Fibroblast of pulmonary artery (primary cell): ENCODE results near the gene FILIP1.

Source experiments
- DNase-seq: peaks from one replicate; pipeline ENCODE4 v3.0.0-alpha.2; 2010; ENCODE audit warnings: low read depth
- H3K4me3 ChIP-seq: replicated peaks from 2 replicates; pipeline ENCODE4 v1.5.1; 2011; ENCODE audit warnings: low read depth, mild to moderate bottlenecking, control low read depth, low read length, moderate library complexity
- TF ChIP-seq, protein P1 (sequence below): IDR thresholded peaks from 2 replicates; pipeline ENCODE4 v1.5.1; 2011; ENCODE audit warnings: mild to moderate bottlenecking, control low read depth, low read length, inconsistent platforms; ENCODE audit errors: missing control alignments

FILIP1 gene

DNA sequence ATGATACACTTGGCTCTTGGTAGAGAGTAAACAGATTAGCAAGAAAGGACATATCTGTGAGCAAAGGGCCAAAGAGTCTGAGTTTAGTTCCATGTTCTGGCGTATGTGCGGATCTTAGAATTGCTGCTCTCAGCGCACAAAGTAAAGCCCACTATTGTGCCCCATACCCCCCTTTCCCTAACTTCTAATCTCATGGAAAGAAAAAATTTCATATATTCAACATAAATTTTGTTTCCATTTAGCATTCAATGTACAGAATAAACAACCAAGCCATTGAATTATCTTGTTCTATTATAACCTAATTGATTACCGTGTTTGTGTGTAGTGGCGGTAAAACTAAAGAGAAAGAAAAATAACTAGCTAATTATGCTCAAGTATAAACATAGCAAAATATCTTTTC, 30.5 kb downstream of the FILIP1 start:
- no peak for DNase-seq
- TF ChIP-seq, protein P1, sequence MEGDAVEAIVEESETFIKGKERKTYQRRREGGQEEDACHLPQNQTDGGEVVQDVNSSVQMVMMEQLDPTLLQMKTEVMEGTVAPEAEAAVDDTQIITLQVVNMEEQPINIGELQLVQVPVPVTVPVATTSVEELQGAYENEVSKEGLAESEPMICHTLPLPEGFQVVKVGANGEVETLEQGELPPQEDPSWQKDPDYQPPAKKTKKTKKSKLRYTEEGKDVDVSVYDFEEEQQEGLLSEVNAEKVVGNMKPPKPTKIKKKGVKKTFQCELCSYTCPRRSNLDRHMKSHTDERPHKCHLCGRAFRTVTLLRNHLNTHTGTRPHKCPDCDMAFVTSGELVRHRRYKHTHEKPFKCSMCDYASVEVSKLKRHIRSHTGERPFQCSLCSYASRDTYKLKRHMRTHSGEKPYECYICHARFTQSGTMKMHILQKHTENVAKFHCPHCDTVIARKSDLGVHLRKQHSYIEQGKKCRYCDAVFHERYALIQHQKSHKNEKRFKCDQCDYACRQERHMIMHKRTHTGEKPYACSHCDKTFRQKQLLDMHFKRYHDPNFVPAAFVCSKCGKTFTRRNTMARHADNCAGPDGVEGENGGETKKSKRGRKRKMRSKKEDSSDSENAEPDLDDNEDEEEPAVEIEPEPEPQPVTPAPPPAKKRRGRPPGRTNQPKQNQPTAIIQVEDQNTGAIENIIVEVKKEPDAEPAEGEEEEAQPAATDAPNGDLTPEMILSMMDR: no peak
- H3K4me3 ChIP-seq: no peak overlapping the region

DNA sequence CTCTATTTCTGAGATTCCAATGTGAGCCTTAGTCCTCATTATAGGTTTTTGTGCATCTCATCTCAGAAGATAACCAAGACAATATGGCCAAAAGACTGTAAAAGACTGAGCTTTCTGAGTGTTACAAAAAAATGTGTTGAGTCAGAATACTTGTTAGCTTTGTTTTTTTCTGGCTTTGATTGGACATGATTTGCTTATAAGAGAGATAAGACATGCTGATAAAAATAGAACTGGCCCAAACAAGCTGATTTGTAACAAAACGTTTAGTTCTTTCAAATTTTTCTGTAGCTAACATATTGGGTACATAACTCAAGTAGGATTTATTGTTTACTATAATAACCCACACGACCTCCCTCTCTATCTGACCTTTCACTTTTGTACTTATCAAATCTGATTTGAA, 32.9 kb downstream of the FILIP1 start:
- TF ChIP-seq, protein P1: no peak
- no peak overlapping the region for H3K4me3 ChIP-seq
- DNase-seq: peak; percentile 27

DNA sequence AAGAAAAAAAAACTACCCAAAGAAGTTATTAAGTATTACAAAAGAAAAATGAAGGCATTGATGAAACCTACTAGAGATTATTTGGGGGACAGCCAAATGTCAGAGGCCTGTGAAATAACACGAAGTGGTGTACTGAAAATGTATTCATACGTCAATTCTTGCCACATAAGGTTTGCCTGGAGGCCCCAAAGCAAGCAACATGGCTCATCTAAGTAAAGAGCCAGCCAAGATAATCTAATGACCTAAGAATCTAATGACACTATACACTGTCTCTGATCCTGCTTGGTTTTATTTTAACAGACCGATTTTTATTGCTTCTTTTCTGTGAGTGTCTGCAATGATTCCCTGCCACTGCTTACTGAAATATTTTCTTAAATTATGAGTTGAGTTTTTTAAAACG, 34.7 kb downstream of the FILIP1 start:
- peak; percentile 88 for DNase-seq
- H3K4me3 ChIP-seq: no peak overlapping the region
- TF ChIP-seq, protein P1: no peak

DNA sequence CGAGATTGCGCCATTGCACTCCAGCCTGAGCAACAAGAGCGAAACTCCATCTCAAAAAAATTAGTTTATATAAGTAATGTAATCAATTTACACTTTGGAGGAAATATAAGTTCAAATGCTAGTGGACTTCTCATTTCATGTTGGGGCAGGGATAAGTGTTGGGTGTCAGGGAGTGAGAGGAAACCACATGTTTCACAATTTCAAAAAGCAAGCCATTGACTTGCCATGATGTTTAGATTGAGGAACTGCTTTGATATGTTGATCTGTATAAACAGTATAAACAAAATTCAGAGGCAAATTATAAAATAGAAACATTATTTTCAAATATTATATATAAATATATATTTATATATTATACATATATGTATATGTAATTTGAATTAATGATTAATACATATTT, 42.7 kb downstream of the FILIP1 start:
- no peak overlapping the region for H3K4me3 ChIP-seq
- TF ChIP-seq, protein P1: no peak
- DNase-seq: no peak

DNA sequence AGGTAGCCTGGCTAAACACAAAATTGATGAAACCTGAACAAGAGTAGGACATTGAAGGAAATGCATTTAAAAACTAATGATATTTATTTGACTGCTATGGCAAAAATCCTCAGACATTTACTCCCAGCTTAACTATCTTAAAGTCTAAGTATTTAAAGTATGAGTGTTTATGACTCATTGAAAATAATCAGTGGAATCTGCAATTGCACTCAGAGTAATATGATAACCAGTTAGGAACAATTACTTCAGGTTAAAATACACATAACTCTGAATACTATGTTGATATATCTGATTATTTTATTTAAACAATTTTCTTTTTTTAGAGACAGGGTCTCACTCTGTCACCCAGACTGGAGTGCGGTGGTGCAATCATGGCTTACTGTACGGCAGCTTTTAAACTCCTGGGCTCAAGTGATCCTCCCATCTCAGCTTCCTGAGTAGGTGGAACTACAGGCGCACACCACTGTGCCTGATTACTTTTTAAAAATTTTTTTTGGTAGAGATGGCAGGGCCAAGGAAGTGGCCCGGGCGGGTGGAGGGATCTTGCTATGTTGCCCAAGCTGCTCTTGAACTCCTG, 43.9 kb downstream of the FILIP1 start:
- TF ChIP-seq, protein P1: no peak
- H3K4me3 ChIP-seq: no peak overlapping the region
- peak; percentile 40 for DNase-seq

DNA sequence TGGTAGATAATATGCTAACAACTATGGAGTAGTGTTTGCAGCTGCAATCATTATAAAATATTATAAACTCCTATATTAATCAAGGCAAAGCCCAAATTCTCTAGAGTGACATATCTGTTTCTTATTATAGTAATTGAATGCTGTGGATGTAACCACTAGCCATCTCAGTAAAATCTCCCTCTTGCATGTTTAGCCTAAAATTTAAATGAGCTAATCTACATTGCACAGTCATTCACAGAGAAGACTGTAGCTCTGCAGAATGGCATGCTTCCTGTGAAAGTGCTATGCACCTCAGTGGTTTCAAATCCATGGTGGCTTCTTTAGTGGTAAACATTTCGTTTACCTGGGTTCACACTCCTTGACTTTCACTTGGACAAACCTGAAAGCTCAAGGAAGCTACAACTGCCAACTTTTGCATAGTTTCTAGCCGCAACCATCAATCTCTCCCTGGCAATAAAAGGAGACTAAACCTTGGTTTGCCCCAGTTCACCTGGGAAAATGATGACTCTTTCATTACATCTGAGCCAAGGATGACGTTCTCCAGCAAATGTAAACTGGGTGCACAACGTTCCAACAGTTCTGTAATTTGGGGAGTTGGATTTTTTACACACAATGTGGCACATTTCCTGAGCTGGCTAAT, 47.2 kb downstream of the FILIP1 start:
- TF ChIP-seq, protein P1: no peak
- no peak for DNase-seq
- no peak overlapping the region for H3K4me3 ChIP-seq

DNA sequence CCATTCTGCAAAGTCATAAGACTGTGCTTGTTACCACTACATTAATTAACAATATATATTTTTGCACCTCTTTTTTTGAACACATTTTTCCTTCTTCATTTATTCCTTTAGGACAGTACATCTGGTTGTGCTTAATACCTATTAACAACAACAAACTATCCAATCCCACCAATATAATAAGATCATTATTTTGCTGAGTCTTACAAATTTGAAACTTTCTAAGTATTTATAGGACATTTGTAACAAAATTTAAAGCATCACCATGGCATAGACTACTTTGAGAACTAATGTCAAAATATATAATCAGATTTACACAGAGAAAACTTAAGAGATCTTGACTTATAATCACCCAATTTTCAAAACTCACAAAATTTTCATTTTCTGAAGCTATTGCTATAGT, 47.9 kb downstream of the FILIP1 start:
- H3K4me3 ChIP-seq: no peak overlapping the region
- TF ChIP-seq, protein P1: no peak
- DNase-seq: no peak
